GM12878 (cell line): ENCODE measurements around the gene RPUSD2. TPM values are rescaled to one million over a fixed set of nuclear protein-coding genes. Genes with fewer than 3 reads are reported as not detected.

Source experiments
- ATAC-seq: fragments of 200-7000 bp; cut with Tn5 transposase; 3 replicates; pipeline ENCODE4 v1.9.1; 2020; ENCODE audit warnings: mild to moderate bottlenecking, moderate library complexity
- BruUV-seq: library from RNA; stranded (reverse); fragments of 400-500 nt; replicated peaks from 2 replicates; lab custom pipeline; 2021; lab: Mats Ljungman, UMichigan
- CTCF ChIA-PET: fragments of 300-600 bp; sonication (Branson Sonifier 250); formaldehyde crosslinking; extraction: SDS; loops from one replicate; lab custom pipeline; 2021; ENCODE audit warnings: inconsistent platforms; lab: Yijun Ruan, JAX
- POLR2A ChIA-PET: fragments of 350-600 bp; formaldehyde crosslinking; extraction: SDS; loops from one replicate; lab custom pipeline; 2021; ENCODE audit warnings: inconsistent platforms; lab: Charles Lee
- RAD21 ChIA-PET: fragments of 300-600 bp; sonication (Branson Sonifier 250); formaldehyde crosslinking; loops from one replicate; lab custom pipeline; 2023; ENCODE audit warnings: antibody characterized with exemption; ENCODE audit not compliant: unreplicated experiment; lab: Charles Lee
- SMC1A ChIA-PET: fragments of 300-600 bp; sonication (Branson Sonifier 250); formaldehyde crosslinking; loops from one replicate; lab custom pipeline; 2023; ENCODE audit not compliant: unreplicated experiment, uncharacterized antibody; lab: Charles Lee
- DNase-seq: peaks from one replicate; pipeline ENCODE4 v3.0.0-alpha.2; 2011; ENCODE audit warnings: low read depth, low spot score
- FAIRE-seq: peaks from 3 replicates; lab custom pipeline; 2011; peaks lifted over from hg19 to GRCh38; lab: Jason Lieb, UNC
- H2AFZ ChIP-seq: 2 replicates; pipeline ENCODE4 v1.6.0; 2011; ENCODE audit warnings: low read depth, low read length, control low read depth; ENCODE audit not compliant: control insufficient read depth
- H3K27ac ChIP-seq: 2 replicates; pipeline ENCODE4 v1.5.1; 2011; ENCODE audit warnings: control low read depth; ENCODE audit not compliant: control insufficient read depth, insufficient read depth
- H3K27me3 ChIP-seq, 2 experiments: replicated peaks in 1 of 2; 2 replicates each; pipeline versions ENCODE4 v1.6.0 to v1.6.1; 2011; ENCODE audit warnings: low read length in 1 of 2; ENCODE audit not compliant: control insufficient read depth in 2 of 2, insufficient read depth in 2 of 2
- H3K36me3 ChIP-seq, 2 experiments: 2 replicates each; pipeline ENCODE4 v1.5.1; 2011; ENCODE audit warnings: low read length in 1 of 2; ENCODE audit not compliant: control insufficient read depth in 2 of 2, insufficient read depth in 2 of 2
- H3K4me1 ChIP-seq: 2 replicates; pipeline ENCODE4 v1.6.1; 2011; ENCODE audit warnings: mild to moderate bottlenecking, low read length, moderate library complexity, mixed read lengths; ENCODE audit not compliant: control insufficient read depth, insufficient read depth
- H3K4me2 ChIP-seq: 2 replicates; pipeline ENCODE4 v1.6.0; 2011; ENCODE audit warnings: control low read depth; ENCODE audit not compliant: control insufficient read depth, insufficient read depth
- H3K4me3 ChIP-seq: fragments of 200-600 bp; sonication (generic); 2 replicates; pipeline ENCODE4 v1.5.1; 2016
- H3K79me2 ChIP-seq: 2 replicates; pipeline ENCODE4 v1.6.0; 2011; ENCODE audit warnings: low read length; ENCODE audit not compliant: control insufficient read depth, insufficient read depth
- H3K9ac ChIP-seq: 2 replicates; pipeline ENCODE4 v1.8.0; 2011; ENCODE audit warnings: low read length, control low read depth, mixed read lengths; ENCODE audit not compliant: control insufficient read depth, insufficient read depth
- H3K9me3 ChIP-seq: replicated peaks from 3 replicates; pipeline ENCODE4 v1.5.1; 2011; ENCODE audit warnings: mild to moderate bottlenecking, low read length; ENCODE audit not compliant: control insufficient read depth, insufficient read depth
- H4K20me1 ChIP-seq: 2 replicates; pipeline ENCODE4 v1.6.0; 2011; ENCODE audit not compliant: control insufficient read depth, insufficient read depth
- ASH2L ChIP-seq: fragments of 300-600, 200-600 bp; sonication (generic); IDR thresholded peaks from 2 replicates; pipeline ENCODE4 v1.6.1; 2017; ENCODE audit warnings: low read depth, mild to moderate bottlenecking, borderline replicate concordance
- ATF3 ChIP-seq: IDR thresholded peaks from 2 replicates; pipeline ENCODE4 v1.6.1; 2011; ENCODE audit warnings: low read depth, mild to moderate bottlenecking, low read length, moderate library complexity, borderline replicate concordance; ENCODE audit errors: extremely low read depth
- BCL11A ChIP-seq: IDR thresholded peaks from 2 replicates; pipeline ENCODE4 v1.6.1; 2011; ENCODE audit warnings: low read depth, low read length
- BCLAF1 ChIP-seq: fragments of 450-650 bp; IDR thresholded peaks from 2 replicates; pipeline ENCODE4 v1.6.1; 2017; ENCODE audit warnings: antibody characterized with exemption, mild to moderate bottlenecking, moderate library complexity
- IRF4 ChIP-seq: IDR thresholded peaks from 2 replicates; pipeline ENCODE4 v1.6.1; 2011; ENCODE audit warnings: low read depth, low read length
- MEF2B ChIP-seq: fragments of 450-650 bp; IDR thresholded peaks from 2 replicates; pipeline ENCODE4 v1.6.1; 2018; ENCODE audit warnings: mild to moderate bottlenecking, moderate library complexity; ENCODE audit not compliant: partially characterized antibody, poor library complexity, severe bottlenecking
- MTA2 ChIP-seq: fragments of 450-650 bp; IDR thresholded peaks from 2 replicates; pipeline ENCODE4 v1.6.1; 2016; ENCODE audit warnings: low read depth, mild to moderate bottlenecking, moderate library complexity
- NFYA ChIP-seq: IDR thresholded peaks from 2 replicates; pipeline ENCODE4 v1.6.1; 2011; ENCODE audit warnings: low read depth, mild to moderate bottlenecking, low read length, improper control_type of control experiment, borderline replicate concordance
- NFYB ChIP-seq: IDR thresholded peaks from 2 replicates; pipeline ENCODE4 v1.6.1; 2011; ENCODE audit warnings: low read depth, mild to moderate bottlenecking, low read length, improper control_type of control experiment, moderate library complexity; ENCODE audit not compliant: insufficient read depth
- NRF1 ChIP-seq: conservative IDR thresholded peaks from 2 replicates; pipeline ENCODE4 v1.6.1; 2011; ENCODE audit warnings: mild to moderate bottlenecking, low read depth, low read length, improper control_type of control experiment
- RAD21 ChIP-seq: IDR thresholded peaks from 2 replicates; pipeline ENCODE4 v1.6.1; 2011; ENCODE audit warnings: mild to moderate bottlenecking, low read depth, low read length, moderate library complexity; ENCODE audit not compliant: insufficient read depth
- RB1 ChIP-seq: fragments of 450-650 bp; formaldehyde crosslinking; IDR thresholded peaks from 2 replicates; pipeline ENCODE4 v1.6.1; 2017; ENCODE audit warnings: mild to moderate bottlenecking, borderline replicate concordance
- RELA ChIP-seq: fragments of 450-650 bp; IDR thresholded peaks from 2 replicates; pipeline ENCODE4 v1.8.0; 2014; ENCODE audit warnings: borderline replicate concordance; ENCODE audit not compliant: partially characterized antibody
- RUNX3 ChIP-seq: IDR thresholded peaks from 2 replicates; pipeline ENCODE4 v1.6.1; 2012; ENCODE audit warnings: low read length, inconsistent platforms
- SMAD1 ChIP-seq: fragments of 450-650 bp; IDR thresholded peaks from 2 replicates; pipeline ENCODE4 v1.6.1; 2018; ENCODE audit warnings: mild to moderate bottlenecking, low read depth; ENCODE audit not compliant: partially characterized antibody
- SMC3 ChIP-seq: IDR thresholded peaks from 2 replicates; pipeline ENCODE4 v1.6.1; 2011; ENCODE audit warnings: low read length, improper control_type of control experiment, borderline replicate concordance
- SP1 ChIP-seq: IDR thresholded peaks from one replicate; pipeline ENCODE4 v1.6.1; 2011; ENCODE audit warnings: low read depth, low read length
- ZBTB33 ChIP-seq: fragments of 450-650 bp; IDR thresholded peaks from 2 replicates; pipeline ENCODE4 v1.6.1; 2017; ENCODE audit warnings: mild to moderate bottlenecking
- ZNF24 ChIP-seq: fragments of 450-650 bp; IDR thresholded peaks from 2 replicates; pipeline ENCODE4 v1.6.1; 2017; ENCODE audit warnings: antibody characterized with exemption, mild to moderate bottlenecking
- WGBS: methylation state at CpG from one replicate; pipeline ENCODE4 v1.1.6; 2016; ENCODE audit warnings: low lambda C conversion rate; ENCODE audit not compliant: insufficient replicate concordance, insufficient coverage; ENCODE audit errors: missing lambda C conversion rate; 5-methylcytosine and 5-hydroxymethylcytosine counted together
- in situ Hi-C: fragments of 300-500 bp; cut with MboI; formaldehyde crosslinking; loops from 9 replicates; pipeline ENCODE4 v1.14.3; 2018; ENCODE audit warnings: mixed read lengths
- intact Hi-C: fragments of 100-400 bp; cut with micrococcal nuclease; formaldehyde crosslinking; loops from one replicate; pipeline ENCODE4 v1.14.2; 2022; ENCODE audit not compliant: unreplicated experiment
- polyA plus RNA-seq, 11 experiments: library from polyadenylated mRNA; depleted of rRNA in 4 of 11; unstranded in 6 of 11; stranded (reverse) in 5 of 11; fragments of >200 nt; fragmentation: Nextera tagmentation in 4 of 11; fragmentation: Illumina TruSeq in 1 of 11; extraction: Ambion mirVana in 4 of 11; extraction: Trizol in 1 of 11; gene quantifications; 1 replicate in 1 of 11; 2 replicates in 10 of 11; pipeline versions ENCODE4 v1.2.1 to v1.2.3, GENCODE V29; 2011 to 2016; ENCODE audit warnings: inconsistent platforms in 2 of 11, missing spikeins in 2 of 11, low read depth in 1 of 11
- total RNA-seq, 4 experiments: library from RNA; depleted of rRNA in 3 of 4; stranded (reverse); fragments of >200 nt in 3 of 4; fragmentation: Illumina TruSeq in 1 of 4; extraction: Trizol in 1 of 4; gene quantifications; 2 replicates each; pipeline versions ENCODE4 v1.2.1 to v1.2.3, GENCODE V29; 2013 to 2021

RPUSD2 gene
- total and polyA plus RNA-seq, 10 of the 15 experiments (the other 5 are each of a cell fraction or from before 2014, with no cell fraction given), result 4.0 to 33.3 (median 18.5) TPM

- TF ChIP-seq ZBTB33 (no peak), RB1 (no peak), MTA2 (no peak), SMC3 (no peak), NFYB (no peak), ATF3 (no peak), RUNX3 (no peak), ASH2L (no peak), NFYA (no peak), SMAD1 (no peak), MEF2B (no peak)
- TF ChIP-seq, all 136 proteins: peak for 0
Observed at GRCh38 chr15:40613080-40613479, 44.0 kb downstream of the RPUSD2 start (continued).

- no peaks in the 10 kb centered on the region for H3K9me3 ChIP-seq
- no peak for DNase-seq
- no peaks in the 10 kb centered on the region for H3K27me3 ChIP-seq
- no peaks in the 10 kb centered on the region for H3K4me1 ChIP-seq
- H3K9ac ChIP-seq, result no peak overlapping the region
- in situ Hi-C loops, result no loop called here
- SMC1A ChIA-PET, result interaction anchor here (0.6 kb wide), 2 partner anchors 28 to 254 kb away, joined by 3 read pairs; no protein-coding TSS in a partner anchor
- POLR2A ChIA-PET, result interaction anchor here (0.6 kb wide), 1 partner anchor 254 kb away, joined by 6 read pairs; no protein-coding TSS in a partner anchor
- no TSS peak for BruUV-seq
- no peaks in the 10 kb centered on the region for H4K20me1 ChIP-seq
- H2AFZ ChIP-seq, result no peak overlapping the region
- H3K36me3 ChIP-seq, result peaks cover 0 to 14% of the 10 kb centered on the region in 2 experiments; a peak in 3 of 4 replicates
- H3K27ac ChIP-seq, result no peak overlapping the region
- FAIRE-seq, result no peak
- intact Hi-C loops, result no loop called here
- H3K79me2 ChIP-seq, result no peaks in the 10 kb centered on the region
- no peak overlapping the region for H3K4me3 ChIP-seq
- RAD21 ChIA-PET, result no interaction called here
- 72% methylated on average over 2 of the region's 2 CpGs for WGBS
- CTCF ChIA-PET, result interaction anchor here (0.8 to 1.0 kb wide), 2 partner anchors 28 to 85 kb away, joined by 3 read pairs; no protein-coding TSS in a partner anchor
- no peak for ATAC-seq
- H3K4me2 ChIP-seq, result no peak overlapping the region
- no peak for TF ChIP-seq IRF4
- no peak for TF ChIP-seq NRF1
- no peak for TF ChIP-seq SMC3
- no peak for TF ChIP-seq RELA
- TF ChIP-seq SP1, result no peak
- no peak for TF ChIP-seq BCLAF1
- no peak for TF ChIP-seq ZNF24
- TF ChIP-seq RAD21, result no peak
- TF ChIP-seq BCL11A, result no peak
Observed at GRCh38 chr15:40618023-40618422, 48.9 kb downstream of the RPUSD2 start.
